GM19025 (cell line): ENCODE results near the gene PRPF38B.

Source experiments
- ATAC-seq: cut with Tn5 transposase; IDR thresholded peaks from one replicate; pipeline ENCODE4 v1.9.1; 2021; ENCODE audit warnings: mild to moderate bottlenecking, low read depth, moderate library complexity; ENCODE audit not compliant: unreplicated experiment

The PRPF38B gene

GRCh38 chr1:108716437-108717230 is 24.5 kb downstream of the PRPF38B start:
- no peak for ATAC-seq

GRCh38 chr1:108717774-108718316 is 25.7 kb downstream of the PRPF38B start:
- no peak for ATAC-seq

GRCh38 chr1:108718927-108719655 is 27.0 kb downstream of the PRPF38B start:
- no peak for ATAC-seq

- no peak for ATAC-seq
Measured at GRCh38 chr1:108719656-108720435, 27.7 kb downstream of the PRPF38B start.

- no peak for ATAC-seq
Measured at GRCh38 chr1:108722292-108722691, 30.2 kb downstream of the PRPF38B start.

- no peak for ATAC-seq
Measured at GRCh38 chr1:108725906-108726305, 33.8 kb downstream of the PRPF38B start.

GRCh38 chr1:108728327-108728923 is 36.3 kb downstream of the PRPF38B start:
- no peak for ATAC-seq

- no peak for ATAC-seq
Measured at GRCh38 chr1:108729481-108729880, 37.4 kb downstream of the PRPF38B start.

- no peak for ATAC-seq
Measured at GRCh38 chr1:108732398-108732797, 40.3 kb downstream of the PRPF38B start.

- ATAC-seq, result no peak
Measured at GRCh38 chr1:108734171-108734865, 42.2 kb downstream of the PRPF38B start.

- ATAC-seq, result no peak
Measured at GRCh38 chr1:108742253-108742652, 50.1 kb downstream of the PRPF38B start.

GRCh38 chr1:108745980-108746381 is 53.9 kb downstream of the PRPF38B start:
- ATAC-seq, result no peak

GRCh38 chr1:108746382-108747170 is 54.5 kb downstream of the PRPF38B start, which contains the start of gene STXBP3:
STXBP3 (plus strand) TSS chr1:108746674; CDS start chr1:108746738, 64 bp downstream.
- ATAC-seq, result peak; percentile 89

- no peak for ATAC-seq
Measured at GRCh38 chr1:108747171-108747850, 55.2 kb downstream of the PRPF38B start.

- no peak for ATAC-seq
Measured at GRCh38 chr1:108747898-108748297, 55.8 kb downstream of the PRPF38B start.

- ATAC-seq, result no peak
Measured at GRCh38 chr1:108749081-108749480, 57.0 kb downstream of the PRPF38B start.

- no peak for ATAC-seq
Measured at GRCh38 chr1:108750476-108751181, 58.5 kb downstream of the PRPF38B start.
